C4-2B (cell line): ENCODE measurements around the gene NOX5.

Experiments used
- ZFX ChIP-seq: fragments of 450-650 bp; IDR thresholded peaks from 2 replicates; pipeline ENCODE4 v1.6.1; 2017
- TF ChIP-seq, protein P1 (sequence below): fragments of 450-650 bp; conservative IDR thresholded peaks from 2 replicates; pipeline ENCODE4 v1.5.1; 2017; ENCODE audit warnings: mild to moderate bottlenecking

GRCh38 chr15:69066007-69066995, 51.8 kb downstream of the NOX5 start:
- TF ChIP-seq, protein P1, sequence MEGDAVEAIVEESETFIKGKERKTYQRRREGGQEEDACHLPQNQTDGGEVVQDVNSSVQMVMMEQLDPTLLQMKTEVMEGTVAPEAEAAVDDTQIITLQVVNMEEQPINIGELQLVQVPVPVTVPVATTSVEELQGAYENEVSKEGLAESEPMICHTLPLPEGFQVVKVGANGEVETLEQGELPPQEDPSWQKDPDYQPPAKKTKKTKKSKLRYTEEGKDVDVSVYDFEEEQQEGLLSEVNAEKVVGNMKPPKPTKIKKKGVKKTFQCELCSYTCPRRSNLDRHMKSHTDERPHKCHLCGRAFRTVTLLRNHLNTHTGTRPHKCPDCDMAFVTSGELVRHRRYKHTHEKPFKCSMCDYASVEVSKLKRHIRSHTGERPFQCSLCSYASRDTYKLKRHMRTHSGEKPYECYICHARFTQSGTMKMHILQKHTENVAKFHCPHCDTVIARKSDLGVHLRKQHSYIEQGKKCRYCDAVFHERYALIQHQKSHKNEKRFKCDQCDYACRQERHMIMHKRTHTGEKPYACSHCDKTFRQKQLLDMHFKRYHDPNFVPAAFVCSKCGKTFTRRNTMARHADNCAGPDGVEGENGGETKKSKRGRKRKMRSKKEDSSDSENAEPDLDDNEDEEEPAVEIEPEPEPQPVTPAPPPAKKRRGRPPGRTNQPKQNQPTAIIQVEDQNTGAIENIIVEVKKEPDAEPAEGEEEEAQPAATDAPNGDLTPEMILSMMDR = no peak
- TF ChIP-seq ZFX = no peak
